Astrocyte (in vitro differentiated cells and primary cell): ENCODE data around the gene ULK1.

Experiments used
- EZH2 ChIP-seq: IDR thresholded peaks from 2 replicates; pipeline ENCODE4 v1.6.1; 2012; ENCODE audit warnings: mild to moderate bottlenecking, low read length, inconsistent platforms; ENCODE audit not compliant: insufficient read depth
- TF ChIP-seq, protein P1 (sequence below): IDR thresholded peaks from 2 replicates; pipeline ENCODE4 v1.5.1; 2011; ENCODE audit warnings: low read depth, mild to moderate bottlenecking, inconsistent platforms, low read length, moderate library complexity; ENCODE audit not compliant: insufficient read depth

DNA sequence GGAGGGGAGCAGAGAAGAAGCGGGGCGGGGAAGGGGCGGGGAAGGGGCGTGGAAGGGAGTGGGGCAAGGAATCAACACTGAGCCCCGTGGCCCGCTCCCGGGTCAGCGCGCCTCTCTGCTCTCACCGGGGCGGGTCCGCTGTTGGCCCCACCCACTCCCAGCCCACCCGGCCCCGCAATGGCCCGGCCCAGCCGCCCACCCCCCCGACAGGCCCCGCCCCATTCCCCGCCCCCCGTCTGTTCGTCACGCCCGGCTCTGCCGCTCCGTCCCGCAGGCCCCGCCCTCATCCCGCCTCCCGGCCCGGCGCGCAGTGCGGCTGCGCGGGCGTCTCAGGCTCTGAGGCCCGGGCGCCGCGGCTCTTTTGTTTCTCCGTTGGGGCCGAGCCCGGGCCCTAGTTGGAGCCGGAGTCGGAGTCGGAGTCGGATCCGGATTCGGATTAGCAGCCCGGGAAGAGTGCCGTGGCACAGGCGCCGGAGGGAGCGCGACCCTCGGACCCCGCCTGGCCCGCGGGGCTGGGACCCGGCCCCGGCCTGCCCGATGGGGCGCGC lies at the start of gene ULK1:
- TF ChIP-seq, protein P1, sequence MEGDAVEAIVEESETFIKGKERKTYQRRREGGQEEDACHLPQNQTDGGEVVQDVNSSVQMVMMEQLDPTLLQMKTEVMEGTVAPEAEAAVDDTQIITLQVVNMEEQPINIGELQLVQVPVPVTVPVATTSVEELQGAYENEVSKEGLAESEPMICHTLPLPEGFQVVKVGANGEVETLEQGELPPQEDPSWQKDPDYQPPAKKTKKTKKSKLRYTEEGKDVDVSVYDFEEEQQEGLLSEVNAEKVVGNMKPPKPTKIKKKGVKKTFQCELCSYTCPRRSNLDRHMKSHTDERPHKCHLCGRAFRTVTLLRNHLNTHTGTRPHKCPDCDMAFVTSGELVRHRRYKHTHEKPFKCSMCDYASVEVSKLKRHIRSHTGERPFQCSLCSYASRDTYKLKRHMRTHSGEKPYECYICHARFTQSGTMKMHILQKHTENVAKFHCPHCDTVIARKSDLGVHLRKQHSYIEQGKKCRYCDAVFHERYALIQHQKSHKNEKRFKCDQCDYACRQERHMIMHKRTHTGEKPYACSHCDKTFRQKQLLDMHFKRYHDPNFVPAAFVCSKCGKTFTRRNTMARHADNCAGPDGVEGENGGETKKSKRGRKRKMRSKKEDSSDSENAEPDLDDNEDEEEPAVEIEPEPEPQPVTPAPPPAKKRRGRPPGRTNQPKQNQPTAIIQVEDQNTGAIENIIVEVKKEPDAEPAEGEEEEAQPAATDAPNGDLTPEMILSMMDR, result no peak
- TF ChIP-seq EZH2, result no peak
